ENCODE results near the gene CDC6.

CDC6 gene

DNA sequence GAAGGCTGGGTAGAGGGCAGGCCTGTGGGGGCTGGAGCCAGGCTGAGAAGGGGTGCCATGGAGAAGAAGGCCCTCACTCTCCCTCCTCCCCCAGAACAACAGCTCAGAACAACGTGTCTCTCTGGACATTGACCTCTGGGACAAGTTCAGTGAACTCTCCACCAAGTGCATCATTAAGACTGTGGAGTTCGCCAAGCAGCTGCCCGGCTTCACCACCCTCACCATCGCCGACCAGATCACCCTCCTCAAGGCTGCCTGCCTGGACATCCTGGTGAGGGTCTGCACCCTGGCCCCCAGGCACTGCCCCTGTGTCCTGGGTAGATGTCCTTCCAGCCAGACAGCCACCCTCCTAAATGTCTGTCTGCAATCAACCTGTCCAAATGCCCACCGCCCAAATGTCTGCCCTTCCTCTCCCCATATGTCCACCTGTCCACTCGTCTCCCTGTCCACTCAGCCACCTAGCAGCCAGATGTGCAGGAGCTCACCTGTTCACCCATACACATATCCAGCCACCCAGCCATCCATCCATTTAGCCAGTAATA, 64.6 kb downstream of the CDC6 start (continued):
- TF ChIP-seq ZNF112 (tag by site-specific recombination; IDR thresholded peaks at IDR 0.05) (no peak), ZNF211 (tag by site-specific recombination; IDR thresholded peaks at IDR 0.05; ENCODE audit: low read depth) (no peak), ZNF501 (tag by site-specific recombination; IDR thresholded peaks at IDR 0.05) (no peak), ZNF843 (tag by site-specific recombination; IDR thresholded peaks at IDR 0.05) (no peak), ZNF561 (tag by site-specific recombination; IDR thresholded peaks at IDR 0.05; ENCODE audit: borderline replicate concordance) (no peak), ZNF626 (tag by site-specific recombination; IDR thresholded peaks at IDR 0.05) (no peak), ZEB2 (tag by site-specific recombination; IDR thresholded peaks at IDR 0.05) (no peak)

DNA sequence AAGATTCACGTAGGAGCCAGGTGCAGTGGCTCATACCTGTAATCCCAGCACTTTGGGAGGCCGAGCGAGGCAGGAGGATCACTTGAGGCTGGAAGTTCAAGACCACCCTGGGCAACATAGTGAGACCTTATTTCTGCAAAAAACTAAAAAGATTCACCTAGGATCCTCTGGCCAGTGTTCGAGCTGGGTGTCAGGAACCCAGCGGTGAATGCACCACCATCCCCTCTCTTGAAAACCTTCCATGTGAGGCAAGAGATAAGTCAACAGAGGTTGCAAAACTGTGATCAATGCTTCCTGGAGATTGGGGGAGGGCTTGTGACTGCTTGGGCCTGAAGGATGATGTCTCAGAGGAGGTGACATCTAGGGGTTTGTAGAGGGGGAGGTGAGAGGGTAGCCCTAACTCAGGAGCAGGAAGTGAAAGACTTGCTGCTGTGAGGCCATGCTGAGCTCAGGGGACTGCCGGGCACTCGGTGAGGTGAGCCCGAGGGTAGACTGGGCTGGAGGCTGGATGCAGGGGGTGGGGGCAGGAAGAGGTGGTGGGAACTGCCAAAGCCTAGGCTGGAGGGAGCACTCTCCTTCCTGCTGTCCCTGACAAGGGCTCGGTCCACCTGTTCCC, 65.2 kb downstream of the CDC6 start:
- no peak overlapping the region for H3K27ac ChIP-seq (ENCODE audit: extremely low read depth, low read depth, low read length)
- H3K36me3 ChIP-seq (ENCODE audit: control insufficient read depth in 2 of 2, insufficient read depth in 1 of 2, low read length in 2 of 2): peaks cover 6 to 57% of the 10 kb centered on the region in 2 experiments; a peak in 2 of 3 replicates
- ChIA-PET POLR2A (interaction anchor here (0.5 to 2.5 kb wide), 4 partner anchors 36 to 1654 kb away, joined by 3 to 11 read pairs (median 6); no protein-coding TSS in a partner anchor), CTCF (interaction anchor here (0.6 to 16.1 kb wide), 13 partner anchors 8 to 328 kb away, joined by 3 to 453 read pairs (median 5); partner anchors contain the start of gene RARA)
- no peaks in the 10 kb centered on the region for H3K4me1 ChIP-seq (ENCODE audit: control insufficient read depth, insufficient read depth, low read length)
- TF ChIP-seq YY2 (tag by site-specific recombination; IDR thresholded peaks at IDR 0.05) (no peak), ZIC2 (tag by site-specific recombination; IDR thresholded peaks at IDR 0.05) (peak; percentile 37; the same call in 1 of the 2 replicates), ZNF341 (tag by site-specific recombination; IDR thresholded peaks at IDR 0.05; ENCODE audit: low read depth) (0 out of 2 replicates have a peak, but pooled peaks have one; percentile 14)
- H3K9me3 ChIP-seq (ENCODE audit: control insufficient read depth, insufficient read depth, low read depth, low read length): no peaks in the 10 kb centered on the region
- no peak overlapping the region for H3K4me3 ChIP-seq (ENCODE audit: low read depth, low read length)

Data from HEK293 (cell line).